HG02798 (cell line): ENCODE measurements around the gene SH3PXD2A.

ENCODE experiments used
- ATAC-seq: cut with Tn5 transposase; IDR thresholded peaks from one replicate; pipeline ENCODE4 v1.9.1; 2021; ENCODE audit warnings: mild to moderate bottlenecking; ENCODE audit not compliant: unreplicated experiment, poor library complexity

Gene SH3PXD2A

GRCh38 chr10:103877861-103878260 lies 22.5 kb upstream of the SH3PXD2A start:
- ATAC-seq, result no peak

GRCh38 chr10:103876155-103876554 lies 20.8 kb upstream of the SH3PXD2A start:
- ATAC-seq, result no peak

- ATAC-seq, result no peak
Observed at GRCh38 chr10:103874730-103875129, 19.4 kb upstream of the SH3PXD2A start.

GRCh38 chr10:103872137-103872931 lies 17.0 kb upstream of the SH3PXD2A start:
- ATAC-seq, result no peak

GRCh38 chr10:103871006-103871405 lies 15.6 kb upstream of the SH3PXD2A start:
- no peak for ATAC-seq

- no peak for ATAC-seq
Observed at GRCh38 chr10:103870516-103870915, 15.1 kb upstream of the SH3PXD2A start.

GRCh38 chr10:103869336-103869735 lies 14.0 kb upstream of the SH3PXD2A start:
- no peak for ATAC-seq

- ATAC-seq, result no peak
Observed at GRCh38 chr10:103868200-103868599, 12.8 kb upstream of the SH3PXD2A start.

- no peak for ATAC-seq
Observed at GRCh38 chr10:103861505-103861904, 6.1 kb upstream of the SH3PXD2A start.

- ATAC-seq, result peak; percentile 59
Observed at GRCh38 chr10:103859161-103860086, 4.0 kb upstream of the SH3PXD2A start.

GRCh38 chr10:103858360-103858759 lies 3.0 kb upstream of the SH3PXD2A start:
- ATAC-seq, result no peak

GRCh38 chr10:103856797-103857170 lies 1.4 kb upstream of the SH3PXD2A start:
- ATAC-seq, result no peak

GRCh38 chr10:103855852-103856796 lies 748 bp upstream of the SH3PXD2A start:
- ATAC-seq, result no peak

- ATAC-seq, result no peak
Observed at GRCh38 chr10:103854686-103855391, 537 bp downstream of the SH3PXD2A start.

GRCh38 chr10:103854265-103854685 lies 1.1 kb downstream of the SH3PXD2A start:
- no peak for ATAC-seq

- no peak for ATAC-seq
Observed at GRCh38 chr10:103853428-103854264, 1.7 kb downstream of the SH3PXD2A start.

GRCh38 chr10:103852856-103853255 lies 2.5 kb downstream of the SH3PXD2A start:
- no peak for ATAC-seq

GRCh38 chr10:103852189-103852711 lies 3.1 kb downstream of the SH3PXD2A start:
- no peak for ATAC-seq
